ENCODE results near the gene ZBTB20. TPM values are rescaled to one million over a fixed set of nuclear protein-coding genes. Genes with fewer than 3 reads are reported as not detected.

ZBTB20 gene
- total and polyA plus RNA-seq, 7 donors = under 0.01 to 113 (median 58.6) TPM

DNA sequence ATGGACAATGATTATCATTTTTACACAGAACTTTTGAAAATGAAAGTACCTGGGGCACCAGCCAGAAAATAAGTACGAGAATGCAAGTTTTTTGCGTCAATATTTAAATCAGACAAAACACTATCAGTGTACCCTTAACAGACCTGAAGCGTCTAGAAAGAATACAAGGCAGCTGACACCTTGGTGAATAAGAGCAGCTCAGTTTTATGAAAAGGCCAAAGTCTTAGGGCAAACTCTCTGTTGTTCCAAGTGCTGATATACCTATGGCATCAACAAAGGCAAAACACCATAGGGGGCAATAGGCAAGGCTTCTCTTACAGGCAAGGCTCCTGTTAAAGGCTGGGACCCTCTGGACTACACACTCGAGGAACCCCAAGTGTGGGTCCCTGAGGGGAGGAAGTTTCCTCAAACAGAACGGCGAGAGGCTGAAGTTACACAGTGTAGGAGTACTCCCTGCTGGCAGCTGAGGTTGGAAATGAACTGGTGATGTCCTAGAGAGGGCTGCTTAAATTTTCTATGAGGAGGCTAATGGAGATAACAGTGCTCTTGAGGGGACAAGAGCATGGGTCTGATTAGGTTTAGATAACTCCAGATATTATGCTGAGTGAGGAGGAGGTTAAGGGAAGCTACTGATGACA, 562.2 kb downstream of the ZBTB20 start:
- TF ChIP-seq POLR2A (IDR thresholded peaks at IDR 0.05) = no peak
- TF ChIP-seq POLR2AphosphoS5 (IDR thresholded peaks at IDR 0.05) = no peak
- no peak for TF ChIP-seq CTCF (IDR thresholded peaks at IDR 0.05)
- TF ChIP-seq EP300 (IDR thresholded peaks at IDR 0.05) = no peak
- peak overlapping the region in 2 of 4 donors; percentile 16 to 43 for H3K27ac ChIP-seq
- intact Hi-C loops (cut with DNase I) = loop anchor here (10.0 kb wide), 1 partner anchor 430 kb away; no protein-coding TSS in a partner anchor
- peaks cover 0 to 19% (median 0%) of the 10 kb centered on the region in 4 donors for H3K4me1 ChIP-seq
- 86 to 87% methylated on average over 6 of the region's 6 CpGs for WGBS, 2 donors
- no peaks in the 10 kb centered on the region for H3K27me3 ChIP-seq
- H3K9me3 ChIP-seq = no peaks in the 10 kb centered on the region
- H3K4me3 ChIP-seq = no peak overlapping the region
- no peak for DNase-seq
- no peaks in the 10 kb centered on the region for H3K36me3 ChIP-seq

- no peak overlapping the region for H3K4me3 ChIP-seq
- intact Hi-C loops (cut with DNase I) = loop anchor here (10.0 kb wide), 1 partner anchor 428 kb away; no protein-coding TSS in a partner anchor
- no peak for TF ChIP-seq EP300 (IDR thresholded peaks at IDR 0.05)
- no peak for TF ChIP-seq CTCF (IDR thresholded peaks at IDR 0.05)
- TF ChIP-seq POLR2AphosphoS5 (IDR thresholded peaks at IDR 0.05) = no peak
- TF ChIP-seq POLR2A (IDR thresholded peaks at IDR 0.05) = no peak
- 86 to 92% methylated on average over 2 of the region's 2 CpGs for WGBS, 2 donors
- H3K9me3 ChIP-seq = no peaks in the 10 kb centered on the region
- H3K27ac ChIP-seq = no peak overlapping the region
- H3K4me1 ChIP-seq = peaks cover 0 to 19% (median 0%) of the 10 kb centered on the region in 4 donors
- no peak for DNase-seq
- H3K27me3 ChIP-seq = no peaks in the 10 kb centered on the region
- no peaks in the 10 kb centered on the region for H3K36me3 ChIP-seq
Measured at GRCh38 chr3:114582929-114583328, 564.2 kb downstream of the ZBTB20 start.

- Histone ChIP-seq H3K27me3 (no peaks in the 10 kb centered on the region), H3K4me1 (peaks cover 0 to 10% (median 7%) of the 10 kb centered on the region in 4 donors), H3K36me3 (no peaks in the 10 kb centered on the region), H3K4me3 (no peak overlapping the region), H3K27ac (no peak overlapping the region), H3K9me3 (no peaks in the 10 kb centered on the region)
- no peak for TF ChIP-seq CTCF (IDR thresholded peaks at IDR 0.05)
- TF ChIP-seq EP300 (IDR thresholded peaks at IDR 0.05) = no peak
- no peak for TF ChIP-seq POLR2A (IDR thresholded peaks at IDR 0.05)
- no peak for TF ChIP-seq POLR2AphosphoS5 (IDR thresholded peaks at IDR 0.05)
- no peak for DNase-seq
- WGBS, 2 donors = 65 to 76% methylated on average over 3 of the region's 3 CpGs
- intact Hi-C loops (cut with DNase I) = loop anchor here (10.0 kb wide), 1 partner anchor 118 kb away; no protein-coding TSS in a partner anchor
Measured at GRCh38 chr3:114572364-114573062, 574.6 kb downstream of the ZBTB20 start.

GRCh38 chr3:114571363-114571762, 575.7 kb downstream of the ZBTB20 start:
- Histone ChIP-seq H3K27me3 (no peaks in the 10 kb centered on the region), H3K4me3 (no peak overlapping the region), H3K27ac (no peak overlapping the region), H3K9me3 (no peaks in the 10 kb centered on the region), H3K36me3 (no peaks in the 10 kb centered on the region), H3K4me1 (peaks cover 0 to 10% (median 7%) of the 10 kb centered on the region in 4 donors)
- WGBS, 2 donors = 90 to 94% methylated on average over 3 of the region's 3 CpGs
- intact Hi-C loops (cut with DNase I) = loop anchor here (10.0 kb wide), 1 partner anchor 117 kb away; no protein-coding TSS in a partner anchor
- no peak for TF ChIP-seq CTCF (IDR thresholded peaks at IDR 0.05)
- TF ChIP-seq EP300 (IDR thresholded peaks at IDR 0.05) = no peak
- no peak for TF ChIP-seq POLR2A (IDR thresholded peaks at IDR 0.05)
- TF ChIP-seq POLR2AphosphoS5 (IDR thresholded peaks at IDR 0.05) = no peak
- DNase-seq = no peak
